Fibroblast of villous mesenchyme (primary cell): ENCODE results near the gene JADE2. TPM values are rescaled to one million over a fixed set of nuclear protein-coding genes. Genes with fewer than 3 reads are reported as not detected.

Experiments used
- DNase-seq: peaks from one replicate; pipeline ENCODE4 v3.0.0-alpha.2; 2010; ENCODE audit warnings: low read depth
- H3K4me3 ChIP-seq: 2 replicates; pipeline ENCODE4 v1.5.1; 2011; ENCODE audit warnings: low read depth, mild to moderate bottlenecking, low read length
- CTCF ChIP-seq: IDR thresholded peaks from 2 replicates; pipeline ENCODE4 v1.5.1; 2012; ENCODE audit warnings: low read depth, mild to moderate bottlenecking, low read length; ENCODE audit not compliant: insufficient read depth
- total RNA-seq: library from RNA; depleted of rRNA; stranded (reverse); fragments of >200 nt; gene quantifications from 2 replicates; pipeline ENCODE4 v1.2.3, GENCODE V29; 2012

JADE2 gene
- total RNA-seq, 1 donor: 35.4 TPM

- H3K4me3 ChIP-seq: no peak overlapping the region
- DNase-seq: no peak
- no peak for TF ChIP-seq CTCF
Measured at GRCh38 chr5:134534058-134534725, 8.7 kb downstream of the JADE2 start.

DNA sequence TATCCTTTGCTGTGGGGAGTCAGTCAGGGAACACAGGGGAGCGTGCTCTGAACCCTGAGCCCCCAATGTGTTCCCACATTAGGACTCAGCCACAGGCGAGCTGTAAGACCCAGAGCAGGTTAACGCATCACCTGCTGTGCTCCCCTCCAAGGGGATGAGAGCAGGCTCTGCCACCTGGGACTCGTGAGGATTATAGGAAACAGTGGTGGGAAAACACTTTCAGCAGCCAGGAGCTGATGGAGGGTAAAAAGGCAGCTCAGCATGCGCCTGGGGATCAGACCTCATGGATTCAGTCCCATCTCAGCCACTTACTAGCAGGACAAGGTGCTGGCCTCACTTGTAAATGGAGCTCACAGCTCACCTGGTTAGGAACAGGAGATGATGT lies 9.2 kb downstream of the JADE2 start:
- H3K4me3 ChIP-seq: no peak overlapping the region
- no peak for DNase-seq
- TF ChIP-seq CTCF: no peak

- DNase-seq: no peak
- TF ChIP-seq CTCF: no peak
- H3K4me3 ChIP-seq: no peak overlapping the region
Measured at GRCh38 chr5:134536876-134537275, 11.4 kb downstream of the JADE2 start.

GRCh38 chr5:134537297-134537696 lies 11.8 kb downstream of the JADE2 start:
- H3K4me3 ChIP-seq: no peak overlapping the region
- TF ChIP-seq CTCF: no peak
- no peak for DNase-seq

GRCh38 chr5:134538296-134538695 lies 12.8 kb downstream of the JADE2 start:
- no peak overlapping the region for H3K4me3 ChIP-seq
- TF ChIP-seq CTCF: no peak
- DNase-seq: no peak

DNA sequence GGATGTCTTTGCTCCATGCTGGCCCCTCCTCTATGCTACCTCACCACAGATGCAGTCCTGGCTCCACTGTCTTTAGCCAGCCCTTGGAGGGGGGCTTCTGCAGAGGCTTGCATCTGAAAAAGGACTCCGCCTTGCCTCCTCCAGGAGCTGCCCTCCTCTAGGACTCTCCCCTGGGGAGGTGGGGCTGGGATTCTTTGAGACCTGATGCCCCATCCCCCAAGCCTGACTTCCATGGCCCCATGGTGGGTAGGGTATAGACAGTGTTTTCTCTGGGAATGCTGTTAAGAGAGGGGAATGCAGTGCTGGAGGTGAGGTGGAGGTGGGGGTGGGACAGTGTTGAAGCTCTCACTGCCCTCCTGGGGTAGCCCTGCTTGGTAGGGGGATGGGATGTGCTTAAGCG lies 14.3 kb downstream of the JADE2 start:
- DNase-seq: no peak
- no peak for TF ChIP-seq CTCF
- no peak overlapping the region for H3K4me3 ChIP-seq
